ENCODE results near the gene NRF1.

Gene NRF1

DNA sequence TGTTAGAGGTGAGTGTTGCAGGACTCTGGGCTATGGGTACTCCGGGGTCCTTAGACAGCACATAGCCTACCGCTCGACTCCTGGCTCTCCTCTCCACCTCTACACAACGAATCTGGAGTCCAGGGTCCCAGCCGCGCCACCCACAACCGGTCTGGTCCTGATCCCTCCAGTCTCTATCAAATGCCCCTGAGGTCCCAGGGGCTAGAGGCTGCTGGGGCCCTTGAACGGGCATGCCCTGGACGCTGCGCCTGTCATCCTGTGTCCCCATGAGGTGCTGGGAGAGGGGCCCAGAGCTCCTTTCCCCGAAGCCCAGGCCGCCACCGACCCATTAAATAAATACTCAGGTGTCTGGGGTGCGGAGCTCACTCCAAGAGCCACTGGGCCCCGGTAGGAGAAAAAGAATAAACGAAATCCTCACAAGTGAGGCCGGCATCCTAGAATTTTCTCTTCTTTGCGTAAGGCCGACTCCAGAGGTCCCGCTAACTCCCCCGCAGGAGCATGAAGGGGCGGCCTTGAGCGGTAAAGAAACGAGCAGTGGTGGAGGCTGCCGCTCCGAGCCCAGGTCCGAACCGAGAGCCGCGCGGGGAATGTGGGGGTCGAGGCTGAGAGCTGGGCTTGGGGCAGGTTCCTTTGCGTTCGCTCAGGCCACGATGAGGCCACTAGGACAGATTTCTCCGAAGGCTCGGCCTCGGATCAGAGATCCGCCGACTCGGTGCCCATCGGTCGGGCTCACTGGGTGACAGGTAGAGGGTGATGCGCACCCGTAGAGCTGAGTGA, 166.7 kb downstream of the NRF1 start:
- no peak overlapping the region for H3K4me3 ChIP-seq (ENCODE audit: low read depth, low read length)
- TF ChIP-seq, protein P1, sequence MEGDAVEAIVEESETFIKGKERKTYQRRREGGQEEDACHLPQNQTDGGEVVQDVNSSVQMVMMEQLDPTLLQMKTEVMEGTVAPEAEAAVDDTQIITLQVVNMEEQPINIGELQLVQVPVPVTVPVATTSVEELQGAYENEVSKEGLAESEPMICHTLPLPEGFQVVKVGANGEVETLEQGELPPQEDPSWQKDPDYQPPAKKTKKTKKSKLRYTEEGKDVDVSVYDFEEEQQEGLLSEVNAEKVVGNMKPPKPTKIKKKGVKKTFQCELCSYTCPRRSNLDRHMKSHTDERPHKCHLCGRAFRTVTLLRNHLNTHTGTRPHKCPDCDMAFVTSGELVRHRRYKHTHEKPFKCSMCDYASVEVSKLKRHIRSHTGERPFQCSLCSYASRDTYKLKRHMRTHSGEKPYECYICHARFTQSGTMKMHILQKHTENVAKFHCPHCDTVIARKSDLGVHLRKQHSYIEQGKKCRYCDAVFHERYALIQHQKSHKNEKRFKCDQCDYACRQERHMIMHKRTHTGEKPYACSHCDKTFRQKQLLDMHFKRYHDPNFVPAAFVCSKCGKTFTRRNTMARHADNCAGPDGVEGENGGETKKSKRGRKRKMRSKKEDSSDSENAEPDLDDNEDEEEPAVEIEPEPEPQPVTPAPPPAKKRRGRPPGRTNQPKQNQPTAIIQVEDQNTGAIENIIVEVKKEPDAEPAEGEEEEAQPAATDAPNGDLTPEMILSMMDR (IDR thresholded peaks at IDR 0.05; ENCODE audit: low read depth, low read length), result no peak

DNA sequence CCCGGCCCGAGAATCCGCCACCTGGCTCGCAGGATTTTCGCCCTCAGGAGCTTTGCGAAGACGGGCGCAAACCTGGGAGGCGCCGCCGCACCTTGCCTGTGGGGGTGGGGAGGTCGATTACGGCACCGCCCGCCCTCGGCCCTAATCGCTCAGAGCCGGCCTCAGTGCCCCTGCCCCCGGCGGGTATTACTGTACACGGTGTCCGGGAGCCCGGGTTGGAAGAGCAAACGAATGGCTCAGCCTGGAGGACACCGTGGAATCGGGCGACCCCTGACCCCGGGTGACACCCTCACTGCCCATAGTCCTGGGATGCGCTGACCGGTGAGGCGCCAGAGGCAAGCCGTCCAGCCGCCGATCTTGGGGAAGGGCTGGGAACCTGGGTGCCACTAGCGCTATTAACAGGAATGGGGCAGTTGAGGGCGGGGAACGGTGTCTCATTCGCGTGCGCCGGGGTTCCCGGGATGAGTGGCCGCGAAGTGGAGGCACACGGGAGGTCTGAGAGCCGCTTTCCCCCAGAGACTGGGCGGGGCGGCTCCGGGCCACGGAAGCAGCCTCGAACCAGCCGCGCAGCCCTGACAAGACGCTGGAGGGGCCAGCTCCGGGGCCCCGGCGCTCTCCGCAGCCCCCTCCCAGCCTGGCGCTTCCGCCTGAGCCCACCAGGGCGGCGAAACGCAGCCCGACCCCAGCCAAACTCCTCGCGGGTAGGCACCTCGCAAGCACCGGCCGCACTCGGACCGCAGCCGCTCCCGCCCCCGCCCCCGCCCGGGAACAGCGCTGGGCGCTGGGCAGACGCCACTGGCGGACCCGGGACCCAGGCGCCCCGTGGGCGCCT, 167.5 kb downstream of the NRF1 start:
- peak overlapping the region; percentile 34 for H3K4me3 ChIP-seq (ENCODE audit: low read depth, low read length)
- TF ChIP-seq, protein P1 (IDR thresholded peaks at IDR 0.05; ENCODE audit: low read depth, low read length), result no peak

DNA sequence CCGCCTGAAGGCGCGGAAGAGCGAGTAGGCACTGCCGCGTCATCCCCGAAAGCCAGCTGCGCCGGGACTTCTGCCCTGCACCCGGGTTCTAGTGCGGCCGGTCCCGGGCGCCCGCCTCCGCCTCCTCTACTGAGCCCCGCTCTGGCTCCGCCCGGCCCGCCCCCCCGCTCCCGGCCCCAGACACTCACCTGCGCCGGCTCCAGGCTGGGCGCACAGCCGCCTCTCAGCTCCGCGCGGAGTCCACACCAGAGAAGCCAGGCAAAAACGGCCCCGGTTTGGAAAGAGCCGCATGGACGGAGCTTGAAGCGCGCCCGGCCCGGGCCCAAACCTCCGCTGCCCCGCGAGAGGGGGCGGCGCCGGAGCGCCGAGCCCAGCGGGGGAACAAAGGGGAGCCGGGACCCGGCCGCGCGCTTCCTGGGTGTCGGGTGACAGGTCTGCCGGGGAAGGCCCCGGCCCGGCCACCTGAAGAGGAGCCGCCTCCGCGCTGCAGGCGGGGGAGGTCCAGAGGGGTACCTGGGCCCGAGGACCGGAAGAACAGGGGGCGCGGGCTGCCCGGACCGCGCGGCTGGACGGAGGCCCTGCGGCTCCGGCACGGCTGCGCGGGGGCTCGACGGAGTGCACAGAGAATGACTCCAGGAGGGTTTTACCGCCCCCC, 168.2 kb downstream of the NRF1 start:
- TF ChIP-seq, protein P1 (IDR thresholded peaks at IDR 0.05; ENCODE audit: low read depth, low read length), result no peak
- H3K4me3 ChIP-seq (ENCODE audit: low read depth, low read length), result peak overlapping the region; percentile 34

DNA sequence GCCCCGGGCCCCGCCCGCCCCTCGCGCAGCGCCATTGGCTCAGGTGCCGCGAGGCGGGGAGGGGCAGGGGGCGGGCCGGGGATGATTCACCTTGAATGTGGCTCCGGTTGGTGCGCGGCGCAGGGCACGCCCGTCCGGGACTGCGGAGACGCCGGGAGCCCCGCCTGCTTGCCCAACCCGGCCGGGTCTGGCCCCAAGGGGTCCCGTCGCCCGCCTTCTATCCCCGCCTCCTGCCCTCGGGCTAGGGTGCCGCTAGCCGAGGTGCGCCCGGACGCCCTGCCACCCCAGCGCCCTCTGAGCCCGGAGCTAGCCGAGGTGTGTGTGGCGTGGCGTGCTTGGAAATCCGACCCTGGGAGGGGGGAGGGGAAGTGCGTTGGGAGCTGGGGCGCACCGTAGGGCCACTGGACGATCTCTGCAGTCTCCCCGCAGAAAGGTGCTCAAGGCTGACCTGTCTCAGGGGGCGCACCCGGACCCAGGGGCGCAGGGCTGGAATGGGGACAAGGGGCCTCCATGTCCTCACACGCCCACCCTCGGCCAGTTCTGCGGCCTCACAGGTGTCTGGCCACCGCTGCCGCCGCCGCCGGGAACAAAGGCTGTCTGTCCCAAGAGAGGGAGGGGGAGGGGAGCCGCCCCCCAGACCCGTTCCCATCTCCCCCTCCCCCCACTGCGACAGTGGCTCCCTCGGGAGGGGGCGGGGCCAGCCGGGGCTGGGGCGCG, 168.9 kb downstream of the NRF1 start:
- H3K4me3 ChIP-seq (ENCODE audit: low read depth, low read length), result no peak overlapping the region
- TF ChIP-seq, protein P1 (IDR thresholded peaks at IDR 0.05; ENCODE audit: low read depth, low read length), result no peak

DNA sequence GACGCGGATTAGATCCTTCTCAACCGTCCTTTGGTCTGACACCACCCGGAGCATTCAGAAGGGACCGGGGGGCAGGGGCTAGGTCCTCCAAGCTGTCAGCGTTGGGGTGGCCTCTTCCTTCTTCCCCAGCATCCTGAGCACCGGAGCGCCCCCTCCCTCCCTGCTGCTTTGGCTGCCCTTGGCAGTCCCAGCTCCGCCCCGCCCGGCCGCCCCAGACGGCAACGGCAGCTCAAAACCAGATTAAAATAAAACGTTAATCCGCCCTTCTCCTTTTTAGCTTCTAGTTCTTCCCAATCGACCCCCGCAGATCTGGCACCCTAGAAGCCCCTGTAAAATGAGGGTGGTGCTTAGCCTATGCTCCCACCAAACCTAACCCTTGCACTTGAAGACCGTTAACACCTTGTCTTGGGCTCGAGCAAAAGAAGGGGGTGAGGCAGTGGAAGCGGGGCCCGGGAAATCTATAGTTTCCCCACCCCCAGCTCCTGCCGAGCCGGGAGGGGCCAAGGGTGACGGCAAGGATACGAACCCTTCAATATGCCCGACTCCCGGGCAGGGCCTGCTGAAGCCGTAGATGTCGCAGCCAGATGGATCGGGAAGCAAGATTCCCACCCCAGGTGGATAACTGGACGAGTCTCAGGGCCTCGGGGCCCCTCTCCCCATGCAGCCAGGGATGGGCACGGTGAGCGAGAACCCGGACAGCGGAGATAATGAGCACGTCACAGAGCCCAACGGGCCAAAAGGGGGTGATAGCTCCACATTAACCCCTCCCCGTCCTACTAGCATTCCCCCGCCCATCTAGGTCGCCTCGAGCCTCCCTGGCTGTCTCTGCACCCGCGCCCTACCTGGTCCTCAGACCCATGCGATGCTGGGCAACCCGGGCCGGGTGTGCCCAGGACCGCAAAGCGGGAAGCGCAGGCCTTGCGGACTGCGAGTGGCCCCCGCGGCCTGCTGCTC, 169.7 kb downstream of the NRF1 start:
- TF ChIP-seq, protein P1 (IDR thresholded peaks at IDR 0.05; ENCODE audit: low read depth, low read length), result no peak
- H3K4me3 ChIP-seq (ENCODE audit: low read depth, low read length), result no peak overlapping the region

All from WI38 (cell line).